Astrocyte (in vitro differentiated cells and primary cell): ENCODE results near the gene SRPK3.
"Not testable (repeated sequence)": the region's sequence is repeated elsewhere in the genome, so short reads cannot be mapped to it uniquely, and the experiment has no call there.

Experiments
- EZH2 ChIP-seq: IDR thresholded peaks from 2 replicates; pipeline ENCODE4 v1.6.1; 2012; ENCODE audit warnings: mild to moderate bottlenecking, low read length, inconsistent platforms; ENCODE audit not compliant: insufficient read depth
- TF ChIP-seq, protein P1 (sequence below): IDR thresholded peaks from 2 replicates; pipeline ENCODE4 v1.5.1; 2011; ENCODE audit warnings: low read depth, mild to moderate bottlenecking, inconsistent platforms, low read length, moderate library complexity; ENCODE audit not compliant: insufficient read depth

DNA sequence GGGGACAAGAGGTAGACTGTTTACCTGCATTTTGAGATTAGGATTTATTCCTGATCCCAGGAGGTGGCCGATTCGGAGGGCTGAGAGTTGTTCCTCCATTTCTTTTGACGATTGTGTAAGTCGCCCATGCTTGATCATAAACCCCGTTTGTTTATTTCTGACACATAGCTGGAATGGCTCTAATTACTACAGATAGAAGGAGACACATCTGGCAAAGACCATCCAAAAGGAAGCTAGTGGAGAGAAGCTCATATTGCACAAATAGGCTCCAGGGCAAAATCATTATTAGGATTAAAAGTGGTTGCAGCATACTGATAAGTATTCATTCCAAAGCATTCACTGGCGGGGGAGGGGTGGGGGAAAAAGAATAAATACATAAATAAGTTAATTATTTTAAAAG, 33.9 kb upstream of the SRPK3 start:
- TF ChIP-seq, protein P1, sequence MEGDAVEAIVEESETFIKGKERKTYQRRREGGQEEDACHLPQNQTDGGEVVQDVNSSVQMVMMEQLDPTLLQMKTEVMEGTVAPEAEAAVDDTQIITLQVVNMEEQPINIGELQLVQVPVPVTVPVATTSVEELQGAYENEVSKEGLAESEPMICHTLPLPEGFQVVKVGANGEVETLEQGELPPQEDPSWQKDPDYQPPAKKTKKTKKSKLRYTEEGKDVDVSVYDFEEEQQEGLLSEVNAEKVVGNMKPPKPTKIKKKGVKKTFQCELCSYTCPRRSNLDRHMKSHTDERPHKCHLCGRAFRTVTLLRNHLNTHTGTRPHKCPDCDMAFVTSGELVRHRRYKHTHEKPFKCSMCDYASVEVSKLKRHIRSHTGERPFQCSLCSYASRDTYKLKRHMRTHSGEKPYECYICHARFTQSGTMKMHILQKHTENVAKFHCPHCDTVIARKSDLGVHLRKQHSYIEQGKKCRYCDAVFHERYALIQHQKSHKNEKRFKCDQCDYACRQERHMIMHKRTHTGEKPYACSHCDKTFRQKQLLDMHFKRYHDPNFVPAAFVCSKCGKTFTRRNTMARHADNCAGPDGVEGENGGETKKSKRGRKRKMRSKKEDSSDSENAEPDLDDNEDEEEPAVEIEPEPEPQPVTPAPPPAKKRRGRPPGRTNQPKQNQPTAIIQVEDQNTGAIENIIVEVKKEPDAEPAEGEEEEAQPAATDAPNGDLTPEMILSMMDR = not testable (repeated sequence)
- TF ChIP-seq EZH2 = not testable (repeated sequence)
